ENCODE results near the gene DKKL1. TPM values are rescaled to one million over a fixed set of nuclear protein-coding genes. Genes with fewer than 3 reads are reported as not detected.

Gene DKKL1
- total RNA-seq, 1 donor: not detected

DNA sequence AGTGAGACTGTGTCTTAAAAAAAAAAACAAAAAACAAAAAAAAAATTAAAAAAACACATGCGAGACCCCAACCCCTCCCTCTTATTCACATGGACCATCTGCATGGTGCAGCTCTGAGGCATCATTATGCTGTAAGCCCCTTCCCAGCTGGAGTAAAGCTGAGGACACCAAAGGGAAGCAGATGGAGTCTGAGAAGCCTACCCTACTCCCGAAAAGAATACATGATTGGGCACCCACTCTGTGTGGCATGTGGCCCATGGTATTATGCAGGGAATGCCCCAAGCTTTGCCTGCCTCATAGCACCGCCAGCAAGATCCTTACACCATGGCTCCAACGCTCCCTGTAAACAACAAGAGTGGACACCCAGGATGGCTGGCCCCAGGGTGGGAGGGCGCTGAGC, 54.8 kb downstream of the DKKL1 start:
- no peak for DNase-seq (ENCODE audit: low read depth in 2 of 3, low spot score in 2 of 3)

DNA sequence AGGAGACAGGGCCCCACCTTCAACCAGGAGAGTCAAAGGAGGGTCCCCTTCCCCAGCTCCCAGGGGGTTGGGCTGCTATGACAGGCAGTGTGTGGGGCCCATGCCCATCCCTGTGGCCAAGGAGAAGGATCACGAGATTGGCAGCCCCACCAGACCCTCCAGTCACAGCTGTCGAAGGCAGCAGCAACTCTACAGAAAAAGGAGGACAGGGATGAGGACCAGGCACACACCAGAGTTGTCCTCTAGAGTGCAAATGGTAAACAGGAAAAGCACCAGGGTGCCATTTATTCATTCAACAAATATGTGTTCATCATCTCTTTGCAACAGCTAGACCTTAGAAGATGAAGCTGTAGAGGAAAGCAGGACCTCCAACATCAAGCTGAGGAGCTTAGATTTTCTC, 55.5 kb downstream of the DKKL1 start:
- DNase-seq (ENCODE audit: low read depth in 2 of 3, low spot score in 2 of 3): no peak

DNA sequence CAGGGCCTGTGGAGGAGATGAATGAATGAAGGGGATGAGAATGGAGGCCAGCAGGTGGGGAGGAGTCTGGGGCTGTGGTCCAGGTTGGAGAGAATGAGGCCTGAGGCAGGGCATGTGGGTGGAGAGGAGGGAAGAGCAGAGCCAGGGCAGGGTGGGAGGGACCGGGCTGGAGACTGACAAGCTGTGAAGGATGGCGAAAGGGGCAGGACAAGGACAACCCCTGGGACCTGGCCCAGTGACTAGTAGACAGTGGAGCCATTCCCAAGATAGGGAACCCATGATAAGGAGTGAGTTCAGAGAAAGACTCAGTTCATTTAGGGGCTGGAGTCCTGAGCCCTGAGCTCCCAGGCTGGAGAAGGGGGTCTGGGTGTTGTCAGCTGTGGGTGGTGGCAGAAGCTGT, 56.5 kb downstream of the DKKL1 start:
- no peak for DNase-seq (ENCODE audit: low read depth in 2 of 3, low spot score in 2 of 3)

DNA sequence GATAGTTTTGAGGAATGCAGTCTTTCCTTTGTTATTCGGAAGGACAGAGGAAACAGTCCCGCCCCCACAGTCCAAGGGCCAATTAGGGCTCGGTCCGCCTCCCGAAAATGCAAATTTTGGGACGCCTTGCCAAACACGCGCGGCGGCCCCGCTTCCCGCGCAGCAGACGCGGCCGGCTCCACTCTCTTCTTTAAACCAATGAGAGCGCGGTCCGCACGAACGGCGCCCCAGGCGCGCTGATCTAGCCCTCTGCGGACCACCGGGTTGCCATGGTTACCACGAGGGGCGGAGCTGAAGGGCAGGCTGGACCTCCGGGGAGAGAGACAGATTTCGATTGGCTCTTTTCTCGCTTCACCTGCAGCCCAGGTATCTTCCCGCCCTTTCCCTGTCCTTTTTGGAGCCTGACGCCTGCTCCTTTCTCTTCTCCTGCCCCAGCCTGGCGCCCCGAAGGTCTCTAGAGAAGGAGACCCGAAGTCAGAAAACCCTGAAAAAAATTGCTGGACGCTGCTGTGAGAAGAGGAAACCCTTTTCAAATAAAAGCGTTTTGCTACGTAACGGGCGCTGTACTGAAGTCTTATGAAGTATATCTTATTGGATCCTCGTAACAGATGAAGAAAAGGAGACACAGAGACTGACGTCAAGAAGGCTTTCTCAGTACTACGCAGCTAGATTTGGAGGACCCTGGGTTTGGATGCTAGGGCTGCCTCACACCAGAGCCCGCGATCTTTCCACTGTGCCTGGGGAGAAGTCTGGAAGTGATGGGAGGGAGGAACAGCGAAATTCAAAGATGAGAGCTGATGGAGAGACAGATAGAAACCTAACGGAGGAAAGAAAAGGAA, 57.6 kb downstream of the DKKL1 start:
- DNase-seq (ENCODE audit: low read depth in 2 of 3, low spot score in 2 of 3): peak in 2 of 3 donors; percentile 63 to 67

DNA sequence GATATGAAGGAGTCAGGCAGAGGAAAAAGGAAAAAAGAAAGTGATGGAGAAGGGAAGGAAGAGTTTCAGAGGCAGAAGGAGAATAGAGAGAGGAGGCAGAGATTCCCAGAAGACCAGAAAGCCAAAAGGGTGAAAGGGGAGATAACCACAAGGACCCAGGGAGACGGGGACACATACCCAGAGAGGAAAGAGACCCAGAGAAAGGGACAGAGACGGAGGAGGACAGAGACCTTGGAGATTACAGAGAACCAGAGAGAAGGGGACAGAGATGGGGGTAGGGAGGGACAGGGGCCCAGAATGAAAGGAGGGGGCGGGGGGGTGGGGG, 58.2 kb downstream of the DKKL1 start:
- no peak for DNase-seq (ENCODE audit: low read depth in 2 of 3, low spot score in 2 of 3)

DNA sequence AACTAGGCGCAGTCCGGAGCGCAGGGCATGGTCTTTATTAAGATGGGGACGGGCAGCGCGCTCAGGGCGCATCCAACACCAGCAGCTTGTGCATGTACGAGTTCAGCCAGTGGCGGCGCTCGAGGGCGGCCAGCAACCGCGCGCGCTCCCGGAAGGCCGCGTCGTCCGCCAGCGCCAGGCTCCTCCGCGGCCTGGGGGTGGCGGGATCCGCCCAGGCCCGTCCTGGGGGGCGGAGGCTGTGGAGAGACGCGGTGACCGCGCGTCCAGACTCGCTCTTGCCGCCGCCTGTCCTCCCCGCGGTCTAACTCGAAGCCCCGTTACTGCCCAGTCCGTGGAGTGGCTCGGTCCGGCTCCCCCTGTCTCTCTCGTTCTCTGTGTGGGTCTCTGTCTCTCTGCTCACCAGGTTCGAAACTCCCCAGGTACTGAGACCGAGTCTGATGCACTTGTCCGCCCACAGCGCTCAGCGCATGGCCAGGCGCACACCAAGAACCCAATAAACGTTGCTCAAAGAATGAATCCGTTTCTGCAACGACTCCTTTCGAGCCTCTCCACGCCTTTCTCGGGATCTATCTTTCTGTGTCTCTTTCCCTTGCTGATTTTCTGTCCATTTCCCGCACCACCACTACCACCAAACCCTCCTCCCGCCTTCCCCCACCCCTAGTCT, 58.9 kb downstream of the DKKL1 start:
- peak in 1 of 3 donors; percentile 59 for DNase-seq (ENCODE audit: low read depth in 2 of 3, low spot score in 2 of 3)

DNA sequence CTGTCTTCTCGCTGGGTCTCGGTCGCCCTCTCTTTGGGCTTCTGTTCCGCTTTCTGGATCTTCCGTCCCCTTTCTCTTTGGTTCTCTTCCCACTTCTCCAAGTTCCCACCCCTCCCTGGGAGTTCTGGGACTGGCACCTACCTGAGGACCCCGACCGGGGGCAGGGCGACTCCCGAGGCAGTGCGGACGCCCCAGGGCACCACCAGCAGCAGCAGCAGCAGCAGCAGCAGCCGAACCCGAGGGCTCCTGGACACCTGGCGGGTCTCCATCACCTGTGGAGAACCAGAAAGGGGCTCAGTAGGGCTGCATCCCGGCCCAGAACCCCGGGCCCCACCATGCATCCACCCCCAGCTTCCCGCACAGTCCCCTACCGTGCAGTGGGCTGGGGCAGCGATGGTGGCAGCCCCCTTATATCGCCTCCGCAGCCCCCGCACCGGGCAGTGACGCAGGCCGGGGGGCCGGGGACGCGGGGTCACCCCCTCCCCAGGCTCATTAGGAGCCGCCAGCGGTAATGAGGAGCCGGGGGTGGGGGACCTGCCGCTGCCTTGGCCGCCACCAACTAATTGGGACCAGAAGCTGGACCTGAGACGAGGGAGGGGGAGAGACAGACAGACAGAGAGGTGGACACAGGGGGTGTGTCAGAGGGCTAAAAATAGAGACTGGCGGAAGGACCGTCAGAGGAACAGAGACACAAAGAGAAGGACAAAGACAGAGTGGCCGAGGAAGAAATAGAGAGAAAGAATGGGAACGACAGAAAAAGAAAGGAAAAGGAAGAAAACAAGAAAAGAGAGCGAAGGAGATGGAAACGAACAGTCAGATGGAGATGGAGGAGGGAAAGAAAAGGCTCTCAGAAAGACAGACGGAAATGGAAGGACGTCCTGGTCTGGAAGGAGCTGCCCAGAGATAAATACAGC, 59.7 kb downstream of the DKKL1 start, which contains the start of gene PTH2:
TSS of gene PTH2 (minus strand) at position 371 of the 914 bp plus-strand sequence. CDS start at position 269, 102 bp downstream.
- no peak for DNase-seq (ENCODE audit: low read depth in 2 of 3, low spot score in 2 of 3)

DNA sequence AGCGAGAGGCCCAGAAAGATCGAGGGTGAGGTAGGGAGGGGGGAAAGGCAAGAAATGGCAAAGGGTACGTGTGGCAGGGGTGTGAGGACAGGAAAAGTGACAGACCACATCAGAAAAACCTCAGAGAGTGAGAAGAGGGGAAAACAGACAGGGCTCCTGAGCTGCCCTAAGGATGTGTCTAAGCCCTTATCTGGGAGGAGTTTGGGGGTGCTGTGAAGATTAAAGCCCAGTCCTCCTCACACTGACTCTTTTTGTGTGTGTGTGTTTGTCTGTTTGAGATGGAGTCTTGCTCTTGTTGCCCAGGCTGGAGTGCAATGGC, 60.3 kb downstream of the DKKL1 start:
- DNase-seq (ENCODE audit: low read depth in 2 of 3, low spot score in 2 of 3): no peak

Other genes with a start within 250 kb of the DKKL1 start
- gene LIN7B, start 249.5 kb upstream of the DKKL1 start, total RNA-seq: 2.7 TPM
- 7.0 TPM for gene C19orf73, start 244.7 kb upstream of the DKKL1 start, total RNA-seq
- 3.5 TPM for gene PPFIA3, start 244.3 kb upstream of the DKKL1 start, total RNA-seq
- gene HRC, start 208.5 kb upstream of the DKKL1 start, total RNA-seq: not detected
- 2.2 TPM for gene TRPM4, start 206.1 kb upstream of the DKKL1 start, total RNA-seq
- gene SLC6A16, start 38.7 kb upstream of the DKKL1 start, total RNA-seq: 0.54 TPM
- gene CD37, start 28.5 kb upstream of the DKKL1 start, total RNA-seq: 255 TPM
- 0.27 TPM for gene TEAD2, start 1.5 kb upstream of the DKKL1 start, total RNA-seq
- 0.27 TPM for gene KASH5, start 24.4 kb downstream of the DKKL1 start, total RNA-seq
- not detected for gene PTH2, start 59.6 kb downstream of the DKKL1 start, total RNA-seq
- not detected for gene GFY, start 61.5 kb downstream of the DKKL1 start, total RNA-seq
- not detected for gene SLC17A7, start 77.7 kb downstream of the DKKL1 start, total RNA-seq
- gene PIH1D1, start 87.9 kb downstream of the DKKL1 start, total RNA-seq: 115 TPM
- 94.0 TPM for gene ALDH16A1, start 89.3 kb downstream of the DKKL1 start, total RNA-seq
- 3.8 TPM for gene FLT3LG, start 110.3 kb downstream of the DKKL1 start, total RNA-seq
- gene RPL13A, start 123.7 kb downstream of the DKKL1 start, total RNA-seq: 5,678 TPM
- 7,657 TPM for gene RPS11, start 132.6 kb downstream of the DKKL1 start, total RNA-seq
- 26.9 TPM for gene FCGRT, start 148.8 kb downstream of the DKKL1 start, total RNA-seq
- 1.1 TPM for gene RCN3, start 164.1 kb downstream of the DKKL1 start, total RNA-seq
- 114 TPM for gene NOSIP, start 216.7 kb downstream of the DKKL1 start, total RNA-seq
- 2.7 TPM for gene PRRG2, start 217.4 kb downstream of the DKKL1 start, total RNA-seq
- 8.1 TPM for gene PRR12, start 227.3 kb downstream of the DKKL1 start, total RNA-seq